Measurements from ENCODE around the gene FBF1. TPM values are rescaled to one million over a fixed set of nuclear protein-coding genes. Genes with fewer than 3 reads are reported as not detected.

The FBF1 gene
- total and polyA plus RNA-seq, 2 of the 4 experiments (the other 2 are of a cell fraction): 4.5 to 8.0 TPM

DNA sequence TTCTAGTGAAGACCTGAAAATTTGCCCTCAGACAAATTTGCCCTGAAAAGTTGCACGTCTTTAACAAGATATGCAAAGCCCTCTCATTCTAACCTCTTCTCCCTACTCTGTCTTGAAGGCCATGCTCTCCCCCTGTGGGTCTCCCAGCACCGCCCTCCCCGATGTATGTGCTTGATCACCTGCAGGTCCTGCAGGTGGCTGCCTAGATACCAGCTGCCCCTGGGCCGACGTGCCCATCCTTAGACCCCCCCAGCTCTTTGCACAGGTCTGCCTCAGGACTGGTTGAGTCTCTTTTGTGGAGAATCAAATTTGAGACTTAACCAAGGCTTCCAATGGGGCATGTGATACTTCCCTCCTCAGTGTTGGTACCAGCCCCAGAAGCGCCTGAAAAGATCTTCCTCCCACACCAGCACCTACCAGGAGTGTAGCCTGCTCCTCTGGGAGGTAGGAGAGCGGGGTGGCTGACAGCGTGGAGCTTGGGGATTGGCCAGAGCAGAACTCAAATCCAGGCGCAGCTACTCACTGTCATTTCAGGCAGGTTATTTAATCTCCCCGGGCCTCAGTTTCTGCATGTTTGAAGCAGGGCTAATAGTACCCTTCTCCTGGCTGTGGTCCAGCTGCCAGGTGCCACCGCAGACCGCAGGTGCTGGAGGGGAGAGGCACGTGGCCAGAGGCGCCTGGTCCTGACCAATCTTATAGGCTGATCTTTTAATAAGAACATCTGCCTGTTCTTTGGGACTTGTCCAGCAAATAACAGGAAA is 31.6 kb downstream of the FBF1 start:
- no peak for DNase-seq
- Histone ChIP-seq H4K5ac (ENCODE audit: low read depth, low read length) (no peak overlapping the region), H2BK20ac (ENCODE audit: low read depth, low read length) (no peak overlapping the region), H3K4me1 (ENCODE audit: control insufficient read depth, insufficient read depth, low read length) (peaks cover 2% of the 10 kb centered on the region; the same call in 1 of the 2 replicates), H2AK5ac (ENCODE audit: low read depth, low read length) (no peak overlapping the region), H3K18ac (ENCODE audit: low read depth, low read length) (no peak overlapping the region), H3K4me2 (ENCODE audit: low read depth, low read length) (no peak overlapping the region), H4K8ac (ENCODE audit: low read depth in 2 of 2, low read length in 2 of 2) (no peak overlapping the region), H3K36me3 (ENCODE audit: control insufficient read depth, insufficient read depth, low read length) (peaks cover 4% of the 10 kb centered on the region; the same call in 1 of the 2 replicates), H3K14ac (replicated peaks; ENCODE audit: low read depth, low read length) (no peak overlapping the region), H3K9me1 (ENCODE audit: insufficient read depth, low read length) (0 out of 2 replicates have a peak, but pooled peaks cover 3% of the 10 kb centered on the region), H2BK120ac (ENCODE audit: low read depth, low read length) (no peak overlapping the region), H4K20me1 (ENCODE audit: insufficient read depth, low read length) (no peaks in the 10 kb centered on the region), H3K27ac (ENCODE audit: insufficient read depth, low read length) (no peak overlapping the region), H2AK9ac (replicated peaks; ENCODE audit: low read depth, low read length, poor library complexity) (no peak overlapping the region), H3K79me1 (ENCODE audit: low read depth in 1 of 2, low read length in 2 of 2) (peaks cover under 1 to 8% of the 10 kb centered on the region in 2 experiments; a peak in 2 of 4 replicates), H4K91ac (ENCODE audit: insufficient read depth, low read depth, low read length) (no peak overlapping the region), H2AFZ (replicated peaks; ENCODE audit: low read length, poor library complexity) (no peak overlapping the region), H2BK5ac (ENCODE audit: low read depth, low read length, poor library complexity, severe bottlenecking) (no peak overlapping the region), H3K56ac (ENCODE audit: extremely low read depth, insufficient read depth, low read length) (no peak overlapping the region), H3K9me3 (ENCODE audit: control insufficient read depth, insufficient read depth, low read length) (no peaks in the 10 kb centered on the region), H3K23ac (ENCODE audit: low read depth, low read length) (no peak overlapping the region), H3K27me3 (ENCODE audit: control insufficient read depth, insufficient read depth, low read length) (no peaks in the 10 kb centered on the region), H3K9ac (ENCODE audit: low read depth, low read length) (no peak overlapping the region), H3K4ac (ENCODE audit: low read depth, low read length) (no peak overlapping the region), H3K4me3 (ENCODE audit: insufficient read depth, low read depth, low read length) (no peak overlapping the region), H2BK15ac (ENCODE audit: low read depth, low read length) (no peak overlapping the region)
- ChIA-PET POLR2A (ENCODE audit: unreplicated experiment) (interaction anchor here (0.8 kb wide), 1 partner anchor 10 kb away, joined by 5 read pairs; no protein-coding TSS in a partner anchor), CTCF (interaction anchor here (0.7 kb wide), 1 partner anchor 60 kb away, joined by 3 read pairs; no protein-coding TSS in a partner anchor)
- no peak for ATAC-seq (ENCODE audit: low read depth)
- intact Hi-C loops (cut with micrococcal nuclease) (loop anchor here (5.0 to 10.0 kb wide), 2 partner anchors 33 to 166 kb away; partner anchors contain the start of genes FBF1, GALR2, SRP68 and ZACN), dilution Hi-C loops (cut with HindIII; ENCODE audit: low sequenced_read_pairs, unreplicated experiment) (no loop called here), in situ Hi-C loops (cut with MboI; ENCODE audit: low sequenced_read_pairs) (loop anchor here (10.0 kb wide), 1 partner anchor 376 kb away; no protein-coding TSS in a partner anchor)
- no TSS peak for BruUV-seq (replicated peaks)
- 91% methylated on average over 8 of the region's 14 CpGs; no CpG with 5 or more reads in 1 of the 2 experiments for WGBS, 2 experiments (ENCODE audit: extremely low coverage in 2 of 2, insufficient read length in 1 of 2)
- no peak for TF ChIP-seq RAD21 (IDR thresholded peaks at IDR 0.05; ENCODE audit: low read length)
- no peak for TF ChIP-seq MXI1 (IDR thresholded peaks at IDR 0.05; ENCODE audit: borderline replicate concordance, low read depth, low read length)
